Subcutaneous preadipocyte (primary cell): Measurements from ENCODE around the gene GCFC2. TPM values are rescaled to one million over a fixed set of nuclear protein-coding genes. Genes with fewer than 3 reads are reported as not detected.

Source experiments
- small RNA-seq: library from RNA; depleted of rRNA; stranded (forward); fragments of <200 nt; gene quantifications from one replicate; pipeline ENCODE3, GENCODE V24; 2012
- total RNA-seq: library from RNA; depleted of rRNA; stranded (reverse); fragments of >200 nt; gene quantifications from 2 replicates; pipeline ENCODE4 v1.2.3, GENCODE V29; 2012

GCFC2 gene
- total RNA-seq: 14.7 and 19.7 TPM in 2 replicates

DNA sequence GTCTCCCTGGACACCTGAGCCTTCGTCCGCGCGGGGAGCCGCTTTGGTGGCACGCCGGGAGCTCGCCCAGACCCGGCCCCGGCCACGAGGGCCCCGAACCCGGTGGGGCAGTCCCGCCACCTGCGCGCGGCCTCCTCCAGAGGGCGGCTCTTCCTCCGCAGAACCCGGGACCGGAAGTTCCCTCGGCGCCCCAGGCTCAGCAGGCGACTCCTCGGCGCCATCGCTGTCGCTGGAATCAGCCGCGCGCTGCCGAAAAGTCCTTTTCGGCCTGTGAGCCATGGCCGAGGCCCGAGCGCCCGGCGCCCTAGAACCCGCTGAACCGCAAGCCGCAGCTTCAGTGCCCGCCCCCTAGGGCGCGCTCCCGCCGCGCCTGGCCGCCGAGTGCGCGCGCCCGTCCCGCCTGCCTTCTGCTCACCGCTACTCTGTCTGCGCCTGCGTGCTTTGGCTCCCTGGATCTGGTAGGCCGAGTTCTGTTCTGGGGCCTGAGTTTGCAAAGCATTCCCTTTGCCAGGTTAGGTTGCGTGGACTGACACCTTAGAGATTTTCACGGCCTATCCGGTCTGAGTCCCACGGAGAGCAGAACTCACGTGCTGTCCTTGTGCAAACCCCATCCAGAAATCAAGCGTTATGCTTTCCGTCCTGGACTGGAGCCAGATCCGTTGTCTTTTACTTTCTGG lies at the start of gene GCFC2:
Gene GCFC2 (minus strand): TSS at position 339 of the 677 bp plus-strand sequence. CDS start 60 bp downstream, at position 279.

DNA sequence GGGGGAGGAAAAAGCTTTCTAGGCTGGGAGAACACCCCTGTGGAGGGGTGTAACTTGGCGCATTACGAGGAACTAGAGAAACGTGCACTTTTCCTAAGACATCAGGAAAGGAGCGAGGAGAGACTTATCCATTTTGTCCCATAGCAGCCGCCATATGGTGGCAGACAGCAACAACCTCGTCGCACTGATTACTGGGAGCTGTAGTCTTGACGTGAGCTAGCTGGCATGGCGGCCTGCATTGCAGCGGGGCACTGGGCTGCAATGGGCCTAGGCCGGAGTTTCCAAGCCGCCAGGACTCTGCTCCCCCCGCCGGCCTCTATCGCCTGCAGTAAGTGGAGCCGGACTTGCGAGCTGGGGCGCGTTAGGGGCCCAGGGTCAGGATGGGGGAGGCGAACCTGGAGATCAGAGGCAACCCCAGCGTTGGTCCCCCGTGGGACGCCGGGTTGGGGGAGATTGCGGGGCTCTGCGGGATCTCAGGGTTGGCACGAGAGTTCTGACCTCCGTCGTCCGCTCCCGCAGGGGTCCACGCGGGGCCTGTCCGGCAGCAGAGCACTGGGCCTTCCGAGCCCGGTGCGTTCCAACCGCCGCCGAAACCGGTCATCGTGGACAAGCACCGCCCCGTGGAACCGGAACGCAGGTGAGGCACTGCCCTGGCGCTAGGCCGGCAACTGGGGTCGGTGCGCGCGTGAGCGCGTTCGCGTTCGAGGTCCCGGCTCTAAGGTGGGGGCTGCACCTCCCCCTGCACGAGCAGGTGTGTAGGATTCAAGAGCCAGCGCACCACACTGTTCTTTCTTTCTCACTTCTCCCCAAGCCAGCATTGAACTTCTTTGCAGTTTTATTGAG lies 63.9 kb downstream of the GCFC2 start, which contains the start of gene MRPL19:
Gene MRPL19 (plus strand): TSS at position 201 of the 843 bp plus-strand sequence. CDS start 25 bp downstream, at position 226.

Small RNA genes within 50 kb of the gene (small RNA-seq; reads per million reads assigned to genes)
- not detected for gene RF00012

Other genes with a start within 250 kb of the GCFC2 start
- 3.3 and 18.2 TPM in 2 replicates for gene EVA1A, start 150.0 kb downstream of the GCFC2 start, total RNA-seq
- gene MRPL19, start 64.1 kb downstream of the GCFC2 start, total RNA-seq: 32.3 and 36.8 TPM in 2 replicates